Cardiac muscle cell (in vitro differentiated cells and primary cell): ENCODE measurements around the gene AGAP3. TPM values are rescaled to one million over a fixed set of nuclear protein-coding genes. Genes with fewer than 3 reads are reported as not detected.

Experiments
- DNase-seq, 2 donors: peaks; one replicate each; pipeline versions ENCODE4 v3.0.0 to v3.0.0-alpha.2; 2010 to 2017; ENCODE audit warnings: low read depth in 1 of 2, low spot score in 1 of 2
- H3K27ac ChIP-seq: fragments of 200-600 bp; sonication (generic); 2 replicates; pipeline ENCODE4 v1.5.1; 2016
- H3K27me3 ChIP-seq: fragments of 200-600 bp; sonication (generic); 2 replicates; pipeline ENCODE4 v1.6.0; 2016; ENCODE audit warnings: control low read depth
- H3K36me3 ChIP-seq: fragments of 200-600 bp; sonication (generic); 2 replicates; pipeline ENCODE4 v1.5.1; 2016; ENCODE audit warnings: control low read depth
- H3K4me1 ChIP-seq: fragments of 200-600 bp; sonication (generic); 2 replicates; pipeline ENCODE4 v1.8.1; 2017; ENCODE audit warnings: low read depth, mild to moderate bottlenecking, mixed run types
- H3K4me3 ChIP-seq: fragments of 200-600 bp; sonication (generic); 2 replicates; pipeline ENCODE4 v1.5.1; 2016; ENCODE audit warnings: mild to moderate bottlenecking
- H3K9me3 ChIP-seq: fragments of 200-600 bp; sonication (generic); 2 replicates; pipeline ENCODE4 v1.5.1; 2017; ENCODE audit warnings: low read depth, mild to moderate bottlenecking, control low read depth
- polyA plus RNA-seq: library from polyadenylated mRNA; unstranded; fragments of >200 nt; fragmentation: Nextera tagmentation; extraction: Ambion mirVana; gene quantifications from 2 replicates; pipeline ENCODE4 v1.2.1, GENCODE V29; 2016
- total RNA-seq: library from RNA; depleted of rRNA; stranded (reverse); fragments of >200 nt; gene quantifications from 2 replicates; pipeline ENCODE4 v1.2.3, GENCODE V29; 2016
- TF ChIP-seq, protein P1 (sequence below): IDR thresholded peaks from 2 replicates; pipeline ENCODE4 v1.5.1; 2012; ENCODE audit warnings: low read depth, mild to moderate bottlenecking, low read length

AGAP3 gene
- total and polyA plus RNA-seq, 2 experiments from 2014 or later = 106 to 115 TPM

DNA sequence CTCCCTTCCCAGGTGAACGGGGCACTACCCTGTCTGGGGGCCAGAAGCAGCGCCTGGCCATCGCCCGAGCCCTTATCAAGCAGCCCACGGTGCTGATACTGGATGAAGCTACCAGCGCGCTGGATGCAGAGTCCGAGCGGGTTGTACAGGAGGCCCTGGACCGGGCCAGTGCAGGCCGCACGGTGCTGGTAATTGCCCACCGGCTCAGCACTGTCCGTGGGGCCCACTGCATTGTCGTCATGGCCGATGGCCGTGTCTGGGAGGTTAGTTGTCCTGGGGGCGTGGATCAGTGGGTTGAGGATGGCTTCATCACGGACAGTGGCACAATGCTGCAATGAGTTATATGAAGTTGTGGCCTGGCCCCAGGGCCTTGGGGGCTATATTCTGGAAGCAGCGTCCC lies 42.3 kb upstream of the AGAP3 start:
- peaks cover 8% of the 10 kb centered on the region for H3K4me1 ChIP-seq

DNA sequence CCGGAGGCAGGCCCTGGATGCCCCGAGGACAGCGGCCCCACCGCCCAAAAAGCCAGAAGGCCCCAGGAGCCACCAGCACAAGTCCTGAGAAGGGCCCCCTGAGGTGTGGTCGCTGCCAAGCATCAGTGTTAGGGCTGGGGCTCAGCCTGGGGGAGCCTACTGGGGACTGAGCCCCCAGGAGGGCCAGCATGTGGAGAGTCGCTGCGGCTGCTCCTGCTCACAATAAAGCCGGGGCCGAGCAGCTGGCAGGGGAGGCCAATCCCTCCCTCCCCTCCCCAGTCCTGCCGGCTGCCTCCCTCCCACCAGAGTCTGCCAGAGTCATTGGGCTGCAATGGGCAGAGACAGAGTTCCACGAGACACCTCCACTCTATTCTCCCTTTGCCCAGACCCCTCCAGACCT lies 41.0 kb upstream of the AGAP3 start:
- Histone ChIP-seq H3K4me1 (no peaks in the 10 kb centered on the region), H3K27me3 (peaks cover 9% of the 10 kb centered on the region), H3K27ac (no peak overlapping the region), H3K36me3 (no peaks in the 10 kb centered on the region), H3K9me3 (no peaks in the 10 kb centered on the region), H3K4me3 (no peak overlapping the region)
- TF ChIP-seq, protein P1, sequence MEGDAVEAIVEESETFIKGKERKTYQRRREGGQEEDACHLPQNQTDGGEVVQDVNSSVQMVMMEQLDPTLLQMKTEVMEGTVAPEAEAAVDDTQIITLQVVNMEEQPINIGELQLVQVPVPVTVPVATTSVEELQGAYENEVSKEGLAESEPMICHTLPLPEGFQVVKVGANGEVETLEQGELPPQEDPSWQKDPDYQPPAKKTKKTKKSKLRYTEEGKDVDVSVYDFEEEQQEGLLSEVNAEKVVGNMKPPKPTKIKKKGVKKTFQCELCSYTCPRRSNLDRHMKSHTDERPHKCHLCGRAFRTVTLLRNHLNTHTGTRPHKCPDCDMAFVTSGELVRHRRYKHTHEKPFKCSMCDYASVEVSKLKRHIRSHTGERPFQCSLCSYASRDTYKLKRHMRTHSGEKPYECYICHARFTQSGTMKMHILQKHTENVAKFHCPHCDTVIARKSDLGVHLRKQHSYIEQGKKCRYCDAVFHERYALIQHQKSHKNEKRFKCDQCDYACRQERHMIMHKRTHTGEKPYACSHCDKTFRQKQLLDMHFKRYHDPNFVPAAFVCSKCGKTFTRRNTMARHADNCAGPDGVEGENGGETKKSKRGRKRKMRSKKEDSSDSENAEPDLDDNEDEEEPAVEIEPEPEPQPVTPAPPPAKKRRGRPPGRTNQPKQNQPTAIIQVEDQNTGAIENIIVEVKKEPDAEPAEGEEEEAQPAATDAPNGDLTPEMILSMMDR = no peak
- DNase-seq = no peak

More for the DNA sequence above, 42.3 kb upstream of the AGAP3 start:
- Histone ChIP-seq H3K36me3 (no peaks in the 10 kb centered on the region), H3K9me3 (no peaks in the 10 kb centered on the region), H3K27ac (no peak overlapping the region), H3K27me3 (no peaks in the 10 kb centered on the region), H3K4me3 (no peak overlapping the region)
- DNase-seq = no peak
- TF ChIP-seq, protein P1 = no peak

DNA sequence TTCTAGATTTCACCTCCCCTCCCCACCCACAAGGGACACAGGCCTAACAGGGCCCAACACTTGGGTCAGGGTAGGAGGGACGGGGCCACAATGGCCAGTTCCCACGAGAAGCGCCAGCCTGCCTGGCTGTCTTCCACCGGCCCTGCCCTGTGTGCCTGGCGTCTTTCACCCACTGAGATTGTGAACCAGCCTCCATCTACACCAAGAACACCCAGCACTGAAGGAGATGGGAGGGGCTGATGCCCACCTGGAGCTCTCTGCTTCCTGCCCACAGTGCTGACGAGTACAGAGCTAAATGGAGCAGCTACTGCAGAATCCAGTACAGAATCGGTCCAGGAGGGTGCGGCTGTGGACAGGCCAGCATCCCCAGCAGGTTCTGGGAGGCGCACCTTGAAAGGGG lies 40.3 kb upstream of the AGAP3 start:
- H3K4me1 ChIP-seq = no peaks in the 10 kb centered on the region
- no peak overlapping the region for H3K27ac ChIP-seq
- no peak for DNase-seq
- no peaks in the 10 kb centered on the region for H3K36me3 ChIP-seq
- H3K4me3 ChIP-seq = no peak overlapping the region
- no peaks in the 10 kb centered on the region for H3K9me3 ChIP-seq
- TF ChIP-seq, protein P1 = no peak
- peaks cover 16% of the 10 kb centered on the region for H3K27me3 ChIP-seq

DNA sequence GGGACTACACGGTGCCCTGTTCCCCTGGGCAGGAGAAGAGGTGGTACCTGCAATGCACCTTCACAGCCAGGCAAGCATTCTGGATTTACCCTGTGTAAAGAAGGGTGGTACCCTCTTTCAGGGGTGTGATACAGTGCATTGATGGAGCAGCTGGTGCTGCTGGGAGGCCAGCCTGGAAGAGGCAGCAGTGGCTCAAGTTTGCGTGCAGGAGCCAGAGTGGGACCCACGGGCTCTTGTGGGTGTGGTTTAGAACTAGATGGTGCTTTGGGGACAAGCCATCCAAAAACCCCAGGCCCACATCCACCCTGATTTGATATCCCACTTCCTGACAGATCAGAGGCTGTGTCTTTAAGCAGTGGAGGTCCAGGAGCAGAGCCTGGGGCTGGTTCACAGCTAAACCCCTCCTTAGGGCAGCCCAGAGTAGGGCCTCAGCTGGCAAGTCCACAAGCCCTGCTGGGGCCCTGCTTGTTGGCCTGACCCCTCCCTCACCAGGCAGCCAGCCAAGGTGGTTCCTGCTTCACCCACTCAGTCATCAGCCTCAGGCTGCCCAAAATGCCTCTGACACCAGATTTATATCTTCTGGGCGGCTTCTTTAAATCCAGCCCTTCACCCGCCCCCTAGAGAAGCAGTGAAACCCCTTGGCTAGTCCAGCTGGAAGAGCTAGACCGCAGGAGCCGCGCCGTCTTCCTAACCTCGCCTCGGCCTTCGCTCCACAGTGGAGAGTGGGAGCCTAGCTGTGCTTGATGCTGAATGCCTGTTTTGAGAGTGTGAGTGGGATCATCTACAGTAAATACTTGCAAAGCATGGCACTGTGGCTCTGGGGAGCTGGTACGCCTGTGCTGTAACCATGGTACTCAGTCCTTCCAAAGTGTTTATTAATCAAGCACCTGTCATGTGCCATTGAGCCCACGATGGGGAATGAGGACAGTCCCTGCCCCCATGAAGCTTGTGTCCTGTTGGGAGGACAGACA lies 39.4 kb upstream of the AGAP3 start:
- peak in 1 of 2 donors; percentile 71 for DNase-seq
- TF ChIP-seq, protein P1 = no peak
- no peaks in the 10 kb centered on the region for H3K4me1 ChIP-seq
- no peaks in the 10 kb centered on the region for H3K9me3 ChIP-seq
- no peaks in the 10 kb centered on the region for H3K36me3 ChIP-seq
- H3K27me3 ChIP-seq = peaks cover 21% of the 10 kb centered on the region
- no peak overlapping the region for H3K27ac ChIP-seq
- no peak overlapping the region for H3K4me3 ChIP-seq

DNA sequence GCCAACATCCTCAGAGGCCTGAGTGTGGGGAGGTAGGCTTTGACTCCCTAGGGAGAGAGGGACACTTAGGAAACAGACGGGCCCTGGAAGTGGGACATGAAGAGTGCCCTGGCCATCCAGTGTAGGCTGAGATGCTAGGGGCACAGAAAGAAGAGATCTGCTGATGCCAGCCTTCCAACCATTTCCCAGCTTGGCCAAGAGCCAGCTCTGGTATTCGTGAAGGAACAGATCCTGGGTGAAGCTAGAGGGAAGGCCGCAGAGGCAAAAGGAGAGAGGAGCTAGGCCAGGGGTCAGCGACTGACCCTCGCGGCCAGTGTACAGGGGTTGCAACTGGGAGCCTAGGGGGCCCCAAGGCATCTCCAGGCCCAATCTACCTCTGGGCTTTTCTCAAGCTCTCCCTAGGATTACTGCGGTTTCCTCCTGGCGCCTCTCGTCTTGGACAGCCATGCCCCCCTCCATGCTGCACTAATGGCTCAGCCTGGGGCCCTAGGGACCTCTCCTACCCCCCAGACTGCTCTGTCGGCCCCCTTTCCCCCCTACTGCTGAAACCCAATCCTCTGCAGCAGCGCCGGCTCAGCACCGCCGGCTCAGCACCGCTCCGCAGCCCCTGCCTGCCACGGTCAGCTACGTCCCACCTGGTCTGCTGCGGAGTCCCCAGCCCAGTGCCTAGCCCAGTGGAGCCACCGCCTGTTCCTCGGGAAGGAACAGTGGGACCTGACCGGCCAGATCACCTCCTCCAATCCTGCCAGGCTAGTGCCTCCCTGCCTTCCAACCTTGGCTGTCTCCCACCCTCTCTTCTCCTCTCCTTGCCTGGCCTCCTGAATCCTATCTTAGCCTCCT lies 38.1 kb upstream of the AGAP3 start, which contains the start of gene ASIC3:
Gene ASIC3, plus strand, starts transcription at position 556 of the 840 bp plus-strand sequence. CDS start 355 bp downstream, outside the sequence.
- Histone ChIP-seq H3K27ac (no peak within 1 kb of the TSS), H3K9me3 (no peaks in the 10 kb centered on the region), H3K27me3 (peaks cover 26% of the 10 kb centered on the region), H3K36me3 (no peaks in the 10 kb centered on the region), H3K4me1 (no peaks in the 10 kb centered on the region), H3K4me3 (no peak within 1 kb of the TSS)
- TF ChIP-seq, protein P1 = no peak
- no peak for DNase-seq
